GM15510 (cell line): Measurements from ENCODE around the gene AMPD2.

Experiments
- POLR2A ChIP-seq: IDR thresholded peaks from 3 replicates; pipeline ENCODE4 v1.6.1; 2011; ENCODE audit warnings: borderline replicate concordance; ENCODE audit not compliant: insufficient read length; ENCODE audit errors: extremely low read depth

AMPD2 gene

GRCh38 chr1:109631513-109632505, 12.2 kb downstream of the AMPD2 start:
- TF ChIP-seq POLR2A, result no peak

- TF ChIP-seq POLR2A, result no peak
Observed at GRCh38 chr1:109632671-109633346, 13.2 kb downstream of the AMPD2 start.

DNA sequence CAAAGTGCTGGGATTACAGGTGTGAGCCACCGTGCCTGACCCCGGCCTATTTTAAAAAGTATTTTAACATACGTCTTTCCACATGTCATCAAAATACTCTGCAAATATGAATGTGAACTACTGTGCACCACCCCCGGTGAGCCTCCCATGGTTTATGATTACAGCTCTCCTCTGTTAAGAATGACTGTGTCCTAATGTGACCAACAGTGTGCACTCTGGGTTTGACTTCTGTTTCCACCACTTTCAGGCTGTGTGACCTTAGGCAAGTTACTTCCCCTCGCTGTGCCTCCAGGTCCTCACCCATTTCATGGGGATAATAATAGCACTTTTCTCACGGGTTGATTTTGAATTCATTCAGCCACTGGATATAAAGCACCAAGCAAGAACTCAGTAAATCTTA, 14.7 kb downstream of the AMPD2 start:
- no peak for TF ChIP-seq POLR2A

DNA sequence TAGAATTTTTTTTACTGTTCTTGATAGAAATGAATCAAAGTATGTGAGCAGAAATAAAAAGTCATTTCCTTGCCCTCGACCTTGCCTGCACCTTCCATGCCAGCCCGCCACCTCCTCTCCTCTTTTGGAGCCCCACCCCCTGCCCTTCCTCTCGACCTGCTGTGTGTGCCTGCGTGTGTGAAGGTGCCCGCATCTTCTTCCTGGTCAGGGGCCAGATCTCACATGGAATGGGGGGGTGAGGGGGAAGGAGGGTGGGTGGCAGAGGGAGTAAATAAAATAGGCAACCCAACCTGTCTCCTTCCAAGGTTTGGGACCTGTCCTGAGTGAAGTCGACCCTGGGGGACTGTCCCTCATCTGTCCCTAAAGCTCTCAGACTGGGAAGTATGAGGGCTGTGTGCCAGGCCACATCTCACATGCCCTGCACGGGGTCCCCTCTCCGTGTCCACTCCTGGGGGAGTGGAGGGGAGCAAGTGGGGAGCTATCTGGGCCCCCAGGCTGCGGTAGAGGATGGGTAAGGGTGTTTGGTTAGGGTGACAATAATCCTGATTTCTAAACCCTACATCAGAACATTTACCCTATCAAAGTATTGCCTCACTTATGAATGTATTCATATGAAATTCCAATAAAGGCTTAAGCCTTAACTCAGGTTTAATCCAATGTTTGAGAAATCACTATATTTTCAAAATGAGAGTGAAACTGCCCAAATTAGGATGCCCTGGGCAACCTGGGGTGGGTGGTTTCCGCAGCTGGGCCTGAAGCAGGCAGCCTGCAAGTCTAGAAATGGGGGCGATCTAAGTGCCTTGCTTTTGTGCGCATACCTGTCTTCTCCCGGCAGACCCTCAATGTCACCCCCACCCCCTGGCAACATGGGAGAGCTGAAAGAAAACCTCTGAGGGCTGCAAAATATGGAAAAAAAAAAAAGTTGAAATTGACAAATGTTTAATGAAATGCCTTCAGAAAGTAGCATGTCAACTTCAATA, 15.4 kb downstream of the AMPD2 start:
- TF ChIP-seq POLR2A, result no peak

- no peak for TF ChIP-seq POLR2A
Observed at GRCh38 chr1:109635862-109636200, 16.2 kb downstream of the AMPD2 start.

GRCh38 chr1:109636201-109636952, 16.7 kb downstream of the AMPD2 start:
- TF ChIP-seq POLR2A, result no peak

DNA sequence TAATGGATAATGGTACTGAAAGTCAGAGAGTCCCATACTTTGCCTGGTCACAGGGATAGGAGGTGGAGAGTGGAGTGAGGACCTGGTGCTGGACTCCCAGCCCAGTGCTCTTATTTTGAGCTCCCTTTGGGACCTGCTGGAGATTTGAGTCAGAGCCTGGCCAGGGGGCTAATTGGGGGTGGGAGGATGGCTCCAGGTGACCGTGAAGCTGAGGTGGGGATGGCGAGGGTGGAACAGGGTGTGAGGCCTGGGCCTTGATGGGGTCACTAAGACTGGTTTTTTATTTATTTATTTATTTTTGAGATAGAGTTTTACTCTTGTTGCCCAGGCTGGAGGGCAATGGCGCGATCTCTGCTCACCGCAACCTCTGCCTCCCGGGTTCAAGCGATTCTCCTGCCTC, 17.8 kb downstream of the AMPD2 start:
- no peak for TF ChIP-seq POLR2A

- TF ChIP-seq POLR2A, result no peak
Observed at GRCh38 chr1:109639063-109639840, 19.6 kb downstream of the AMPD2 start.

- no peak for TF ChIP-seq POLR2A
Observed at GRCh38 chr1:109639841-109640184, 20.2 kb downstream of the AMPD2 start.

DNA sequence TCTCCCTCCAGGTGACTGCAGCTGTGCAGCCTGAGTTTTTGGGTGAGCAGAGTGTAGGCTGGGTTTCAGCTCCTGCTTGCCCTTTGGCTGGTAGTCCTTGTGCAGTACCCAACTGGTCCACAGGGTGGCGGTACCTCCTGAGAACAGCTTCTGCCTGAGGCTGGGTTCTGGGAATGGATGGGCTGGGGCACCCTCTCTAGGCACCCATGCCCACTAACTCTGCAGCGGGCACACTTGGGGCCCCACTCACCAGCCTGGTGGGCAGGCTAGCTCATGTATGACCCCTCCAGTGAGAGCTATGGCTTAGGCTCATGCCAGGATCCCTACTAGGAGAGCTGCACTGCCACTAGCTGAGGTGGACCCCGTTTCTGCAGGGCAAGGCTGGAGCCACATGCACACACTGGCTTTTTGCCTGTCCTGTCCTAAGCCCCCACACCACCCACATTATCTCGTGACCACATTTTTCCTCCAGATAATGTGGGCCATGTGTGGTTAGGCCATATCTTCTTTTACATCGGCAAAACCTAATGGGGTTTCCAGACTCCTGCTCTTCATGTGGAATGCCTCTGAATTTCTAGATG, 20.7 kb downstream of the AMPD2 start:
- no peak for TF ChIP-seq POLR2A

DNA sequence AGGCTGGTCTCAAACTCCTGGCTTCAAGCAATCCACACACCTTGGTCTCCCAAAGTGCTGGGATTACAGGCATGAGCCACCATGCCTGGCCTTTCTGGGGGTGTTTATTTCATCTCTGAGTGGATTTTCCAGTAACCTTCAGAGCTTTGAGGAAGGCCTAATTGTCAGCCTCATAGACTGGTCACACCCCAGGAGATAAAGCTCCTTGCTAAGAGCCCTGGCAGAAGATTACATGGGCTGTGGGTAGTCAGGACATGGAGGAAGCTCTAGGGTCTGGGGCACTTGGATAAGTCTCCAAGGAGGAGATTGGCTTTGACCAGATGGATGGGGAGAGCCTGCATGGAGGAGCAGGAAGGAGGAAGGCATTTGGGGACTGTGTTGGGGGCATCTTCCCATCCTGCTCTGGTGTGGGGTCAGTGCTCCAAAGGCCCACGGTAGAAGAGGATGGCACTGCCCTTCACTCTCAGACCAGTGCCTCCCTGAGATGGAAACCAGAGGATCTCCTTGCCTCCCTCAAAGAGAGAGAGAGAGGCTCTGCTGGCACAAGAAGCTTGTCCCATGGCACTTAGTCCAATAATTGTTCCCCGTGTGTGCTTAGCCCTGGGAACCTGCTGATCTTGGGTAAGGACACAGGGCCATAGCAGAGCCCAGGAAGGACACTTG, 21.6 kb downstream of the AMPD2 start:
- no peak for TF ChIP-seq POLR2A

DNA sequence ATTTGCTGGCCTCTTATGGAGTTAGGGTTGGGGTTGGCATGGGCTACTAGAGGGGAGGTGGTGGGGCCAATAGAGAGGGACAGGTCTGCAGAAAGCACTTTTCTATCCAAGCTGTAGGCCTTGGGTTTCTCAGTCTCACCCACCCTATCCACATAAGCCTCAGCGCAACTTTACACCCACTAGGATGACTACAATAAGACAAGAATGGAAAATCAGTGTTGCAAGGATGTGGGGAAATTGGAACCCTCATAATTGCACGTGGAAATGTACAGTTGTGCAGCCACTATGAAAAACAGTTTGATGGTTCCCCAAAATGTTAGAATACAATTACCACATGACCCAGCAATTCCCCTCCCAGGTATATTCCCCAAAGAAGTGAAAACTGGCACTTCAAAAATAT, 22.2 kb downstream of the AMPD2 start:
- TF ChIP-seq POLR2A, result no peak
